HG02610 (cell line): ENCODE measurements around the gene VCL.
"Not testable (repeated sequence)": the region's sequence is repeated elsewhere in the genome, so short reads cannot be mapped to it uniquely, and the experiment has no call there.

ENCODE experiments used
- ATAC-seq: cut with Tn5 transposase; IDR thresholded peaks from one replicate; pipeline ENCODE4 v1.9.1; 2021; ENCODE audit warnings: mild to moderate bottlenecking, moderate library complexity; ENCODE audit not compliant: unreplicated experiment

VCL gene

GRCh38 chr10:74035303-74035702, 37.4 kb downstream of the VCL start:
- ATAC-seq = no peak

GRCh38 chr10:74036474-74036873, 38.6 kb downstream of the VCL start:
- no peak for ATAC-seq

GRCh38 chr10:74039561-74040145, 41.7 kb downstream of the VCL start:
- no peak for ATAC-seq

GRCh38 chr10:74040200-74041126, 42.5 kb downstream of the VCL start:
- no peak for ATAC-seq

- no peak for ATAC-seq
These were observed 46.5 kb downstream of the VCL start for GRCh38 chr10:74044419-74044818.

- no peak for ATAC-seq
These were observed 49.4 kb downstream of the VCL start for GRCh38 chr10:74047304-74047703.

- no peak for ATAC-seq
These were observed 50.0 kb downstream of the VCL start for GRCh38 chr10:74047871-74048270.

- ATAC-seq = no peak
These were observed 50.5 kb downstream of the VCL start for GRCh38 chr10:74048433-74048832.

- no peak for ATAC-seq
These were observed 52.0 kb downstream of the VCL start for GRCh38 chr10:74049955-74050354.

- ATAC-seq = no peak
These were observed 52.7 kb downstream of the VCL start for GRCh38 chr10:74050653-74051052.

- no peak for ATAC-seq
These were observed 53.9 kb downstream of the VCL start for GRCh38 chr10:74051736-74052342.

- no peak for ATAC-seq
These were observed 55.1 kb downstream of the VCL start for GRCh38 chr10:74052994-74053393.

GRCh38 chr10:74055383-74056049, 57.6 kb downstream of the VCL start:
- ATAC-seq = no peak

GRCh38 chr10:74056050-74056818, 58.3 kb downstream of the VCL start:
- peak; percentile 59 for ATAC-seq

GRCh38 chr10:74058071-74058470, 60.2 kb downstream of the VCL start:
- ATAC-seq = no peak

- ATAC-seq = no peak
These were observed 60.7 kb downstream of the VCL start for GRCh38 chr10:74058658-74059057.

GRCh38 chr10:74061104-74061503, 63.2 kb downstream of the VCL start:
- ATAC-seq = no peak

- ATAC-seq = not testable (repeated sequence)
These were observed 64.1 kb downstream of the VCL start for GRCh38 chr10:74061978-74062377.

- no peak for ATAC-seq
These were observed 65.3 kb downstream of the VCL start for GRCh38 chr10:74063256-74063655.
